ENCODE measurements around the gene TOR4A.
A peak's percentile ranks its signal among the peaks of the same experiment; 100 is the strongest.

TOR4A gene

GRCh38 chr9:137277329-137278041 lies at the start of gene TOR4A:
TSS of gene TOR4A (plus strand) at chr9:137277726. CDS start at chr9:137278690, 964 bp downstream.
- peak in 1 of 3 experiments; percentile 44 for DNase-seq (ENCODE audit: low read depth in 3 of 3)

- no peak for DNase-seq (ENCODE audit: low read depth in 3 of 3)
These were observed 49.5 kb upstream of the TOR4A start for GRCh38 chr9:137227853-137228505.

- no peak for DNase-seq (ENCODE audit: low read depth in 3 of 3)
These were observed 49.0 kb upstream of the TOR4A start for GRCh38 chr9:137228506-137228967.

GRCh38 chr9:137228968-137229896 lies 48.3 kb upstream of the TOR4A start:
- no peak for DNase-seq (ENCODE audit: low read depth in 3 of 3)

- no peak for DNase-seq (ENCODE audit: low read depth in 3 of 3)
These were observed 47.4 kb upstream of the TOR4A start for GRCh38 chr9:137229903-137230704.

GRCh38 chr9:137230705-137231371 lies 46.7 kb upstream of the TOR4A start, which contains the start of gene SLC34A3:
TSS of gene SLC34A3 (plus strand) at chr9:137230901. CDS start at chr9:137231703, 802 bp downstream.
- no peak for DNase-seq (ENCODE audit: low read depth in 3 of 3)

- no peak for DNase-seq (ENCODE audit: low read depth in 3 of 3)
These were observed 46.0 kb upstream of the TOR4A start for GRCh38 chr9:137231372-137232039.

- DNase-seq (ENCODE audit: low read depth in 3 of 3), result no peak
These were observed 45.4 kb upstream of the TOR4A start for GRCh38 chr9:137232101-137232500.

- no peak for DNase-seq (ENCODE audit: low read depth in 3 of 3)
These were observed 45.0 kb upstream of the TOR4A start for GRCh38 chr9:137232510-137232909.

GRCh38 chr9:137233143-137233980 lies 44.2 kb upstream of the TOR4A start:
- DNase-seq (ENCODE audit: low read depth in 3 of 3), result no peak

- DNase-seq (ENCODE audit: low read depth in 3 of 3), result no peak
These were observed 43.4 kb upstream of the TOR4A start for GRCh38 chr9:137234055-137234697.

- DNase-seq (ENCODE audit: low read depth in 3 of 3), result no peak
These were observed 42.6 kb upstream of the TOR4A start for GRCh38 chr9:137234758-137235423.

- DNase-seq (ENCODE audit: low read depth in 3 of 3), result no peak
These were observed 41.9 kb upstream of the TOR4A start for GRCh38 chr9:137235424-137236237.

GRCh38 chr9:137236238-137236935 lies 41.1 kb upstream of the TOR4A start:
- DNase-seq (ENCODE audit: low read depth in 3 of 3), result peak; percentile 85 to 93 (median 85)

GRCh38 chr9:137236936-137237421 lies 40.5 kb upstream of the TOR4A start:
- DNase-seq (ENCODE audit: low read depth in 3 of 3), result no peak
